Pons (tissue), 1 donor: ENCODE results near the gene EYS.
A peak's percentile ranks its signal among the peaks of the same experiment; 100 is the strongest.

Experiments
- DNase-seq: peaks from one replicate; pipeline ENCODE4 v3.0.0-alpha.2; 2016; ENCODE audit warnings: low spot score

EYS gene

GRCh38 chr6:64949257-64949656, 757.8 kb downstream of the EYS start:
- DNase-seq, result no peak

- no peak for DNase-seq
Observed at GRCh38 chr6:64948261-64948660, 758.8 kb downstream of the EYS start.

- DNase-seq, result no peak
Observed at GRCh38 chr6:64945450-64945849, 761.6 kb downstream of the EYS start.

GRCh38 chr6:64932486-64932885, 774.5 kb downstream of the EYS start:
- DNase-seq, result no peak

GRCh38 chr6:64930681-64931080, 776.3 kb downstream of the EYS start:
- DNase-seq, result peak; percentile 3

- no peak for DNase-seq
Observed at GRCh38 chr6:64926051-64926450, 781.0 kb downstream of the EYS start.

GRCh38 chr6:64920257-64920656, 786.8 kb downstream of the EYS start:
- DNase-seq, result no peak

GRCh38 chr6:64914124-64914523, 792.9 kb downstream of the EYS start:
- no peak for DNase-seq

- DNase-seq, result no peak
Observed at GRCh38 chr6:64912966-64913365, 794.1 kb downstream of the EYS start.

- DNase-seq, result no peak
Observed at GRCh38 chr6:64908104-64908503, 798.9 kb downstream of the EYS start.

GRCh38 chr6:64904616-64905015, 802.4 kb downstream of the EYS start:
- no peak for DNase-seq

- no peak for DNase-seq
Observed at GRCh38 chr6:64902596-64902995, 804.4 kb downstream of the EYS start.

GRCh38 chr6:64896939-64897338, 810.1 kb downstream of the EYS start:
- no peak for DNase-seq

GRCh38 chr6:64895945-64896344, 811.1 kb downstream of the EYS start:
- DNase-seq, result no peak

GRCh38 chr6:64890609-64891008, 816.4 kb downstream of the EYS start:
- DNase-seq, result no peak

GRCh38 chr6:64889144-64889543, 817.9 kb downstream of the EYS start:
- no peak for DNase-seq

GRCh38 chr6:64874776-64875175, 832.2 kb downstream of the EYS start:
- no peak for DNase-seq

GRCh38 chr6:64872633-64873032, 834.4 kb downstream of the EYS start:
- no peak for DNase-seq

GRCh38 chr6:64861039-64861651, 845.9 kb downstream of the EYS start:
- no peak for DNase-seq

GRCh38 chr6:64860203-64860602, 846.8 kb downstream of the EYS start:
- DNase-seq, result no peak

GRCh38 chr6:64850121-64850520, 856.9 kb downstream of the EYS start:
- DNase-seq, result no peak

GRCh38 chr6:64848467-64848866, 858.6 kb downstream of the EYS start:
- no peak for DNase-seq

GRCh38 chr6:64847396-64847795, 859.6 kb downstream of the EYS start:
- DNase-seq, result no peak

- DNase-seq, result no peak
Observed at GRCh38 chr6:64838726-64839125, 868.3 kb downstream of the EYS start.

GRCh38 chr6:64831680-64832079, 875.3 kb downstream of the EYS start:
- no peak for DNase-seq
